NB4 (cell line): ENCODE measurements around the gene TAGLN.

Source experiments
- CTCF ChIP-seq: IDR thresholded peaks from one replicate; pipeline ENCODE4 v1.5.1; 2012; ENCODE audit warnings: low read depth, low read length
- TF ChIP-seq, protein P1 (sequence below): IDR thresholded peaks from 2 replicates; pipeline ENCODE4 v1.6.1; 2011; ENCODE audit warnings: low read depth, low read length

GRCh38 chr11:117231842-117232091 lies 32.6 kb downstream of the TAGLN start, which contains the start of gene PCSK7:
- TF ChIP-seq CTCF, result no peak
- TF ChIP-seq, protein P1, sequence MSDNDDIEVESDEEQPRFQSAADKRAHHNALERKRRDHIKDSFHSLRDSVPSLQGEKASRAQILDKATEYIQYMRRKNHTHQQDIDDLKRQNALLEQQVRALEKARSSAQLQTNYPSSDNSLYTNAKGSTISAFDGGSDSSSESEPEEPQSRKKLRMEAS, result peak; percentile 46
